ENCODE measurements around the gene MS4A18. TPM values are rescaled to one million over a fixed set of nuclear protein-coding genes. Genes with fewer than 3 reads are reported as not detected.
"Not testable (repeated sequence)": the region's sequence is repeated elsewhere in the genome, so short reads cannot be mapped to it uniquely, and the experiment has no call there.

MS4A18 gene
- polyA plus RNA-seq, 4 donors = 0.77 to 1.1 (median 0.97) TPM; not detected in 1

DNA sequence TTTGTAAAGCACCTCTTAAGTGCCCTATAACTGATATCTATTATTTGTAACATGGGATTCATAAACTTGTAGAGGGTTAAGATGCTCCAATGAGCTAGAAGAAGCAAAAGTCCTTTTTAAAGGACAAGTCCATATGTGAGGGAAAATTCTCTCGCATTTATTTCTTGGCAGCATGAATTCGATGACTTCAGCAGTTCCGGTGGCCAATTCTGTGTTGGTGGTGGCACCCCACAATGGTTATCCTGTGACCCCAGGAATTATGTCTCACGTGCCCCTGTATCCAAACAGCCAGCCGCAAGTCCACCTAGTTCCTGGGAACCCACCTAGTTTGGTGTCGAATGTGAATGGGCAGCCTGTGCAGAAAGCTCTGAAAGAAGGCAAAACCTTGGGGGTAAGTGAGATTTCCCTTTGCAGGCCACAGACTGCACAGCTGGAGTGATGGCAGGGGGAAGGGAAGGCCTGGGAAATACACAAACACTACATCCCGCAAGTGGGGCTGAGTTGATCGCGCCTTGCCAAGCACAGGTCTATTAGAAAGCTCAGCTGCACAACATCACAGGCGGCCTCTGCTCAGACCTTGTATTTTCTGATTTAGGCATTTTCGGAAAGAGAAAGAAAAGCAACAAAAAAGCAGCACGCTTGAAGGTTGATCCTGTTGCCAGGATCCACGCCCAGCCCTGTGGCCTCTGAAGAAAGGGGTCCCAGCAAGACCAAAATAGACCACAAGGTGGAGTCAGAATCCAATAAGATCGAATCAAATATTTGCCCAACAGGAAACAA lies 23.6 kb upstream of the MS4A18 start:
- Histone ChIP-seq H3K9me3 (ENCODE audit: control insufficient read depth in 2 of 2, insufficient read depth in 1 of 2, low read depth in 1 of 2, low read length in 1 of 2) (no peaks in the 10 kb centered on the region), H3K36me3 (ENCODE audit: control insufficient read depth in 3 of 3, insufficient read depth in 2 of 3, low read depth in 1 of 3, low read length in 3 of 3) (peaks cover 0 to 18% (median 0%) of the 10 kb centered on the region in 3 donors), H3K4me1 (ENCODE audit: control insufficient read depth in 3 of 3, insufficient read depth in 2 of 3, low read depth in 1 of 3, low read length in 2 of 3) (peaks cover 0 to 35% (median 2%) of the 10 kb centered on the region in 3 donors), H3K27ac (ENCODE audit: low read depth in 1 of 3, low read length in 2 of 3) (peak overlapping the region in 2 of 3 donors; percentile 5 to 51), H3K27me3 (ENCODE audit: control insufficient read depth in 3 of 3, insufficient read depth in 3 of 3, low read length in 3 of 3) (no peaks in the 10 kb centered on the region), H3K4me3 (ENCODE audit: low read depth in 1 of 3, low read length in 3 of 3) (peak overlapping the region in 2 of 3 donors; percentile 16 to 53)
- 59 to 64% (median 63%) methylated on average over 14 of the region's 14 CpGs for WGBS, 3 donors
- FAIRE-seq (no peak), DNase-seq (peak; percentile 76 to 79)

DNA sequence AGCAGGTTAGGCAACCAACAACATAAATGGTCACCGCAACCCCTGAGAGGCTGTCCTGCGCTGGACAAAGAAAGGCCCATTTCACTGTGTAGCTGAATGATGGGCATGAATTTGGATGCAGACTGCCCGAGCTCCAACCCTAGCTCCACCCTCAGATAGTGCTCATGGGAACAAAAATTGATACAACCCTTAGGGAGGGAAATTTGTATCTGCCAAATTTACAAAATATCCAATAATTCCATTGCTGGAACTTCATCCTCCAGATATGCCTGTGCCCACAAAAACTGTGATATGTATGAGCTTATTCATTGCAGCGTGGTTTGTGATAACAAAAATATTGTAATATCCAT lies 23.1 kb upstream of the MS4A18 start:
- DNase-seq = no peak
- H3K27me3 ChIP-seq (ENCODE audit: control insufficient read depth in 3 of 3, insufficient read depth in 3 of 3, low read length in 3 of 3) = no peaks in the 10 kb centered on the region
- no peaks in the 10 kb centered on the region for H3K9me3 ChIP-seq (ENCODE audit: control insufficient read depth in 2 of 2, insufficient read depth in 1 of 2, low read depth in 1 of 2, low read length in 1 of 2)
- FAIRE-seq = no peak
- H3K4me1 ChIP-seq (ENCODE audit: control insufficient read depth in 3 of 3, insufficient read depth in 2 of 3, low read depth in 1 of 3, low read length in 2 of 3) = peaks cover 0 to 35% (median 2%) of the 10 kb centered on the region in 3 donors
- H3K27ac ChIP-seq (ENCODE audit: low read depth in 1 of 3, low read length in 2 of 3) = peak overlapping the region in 1 of 3 donors; percentile 51
- peaks cover 0 to 18% (median 0%) of the 10 kb centered on the region in 3 donors for H3K36me3 ChIP-seq (ENCODE audit: control insufficient read depth in 3 of 3, insufficient read depth in 2 of 3, low read depth in 1 of 3, low read length in 3 of 3)
- peak overlapping the region in 2 of 3 donors; percentile 16 to 53 for H3K4me3 ChIP-seq (ENCODE audit: low read depth in 1 of 3, low read length in 3 of 3)
- 39 to 61% (median 49%) methylated on average over 4 of the region's 4 CpGs for WGBS, 3 donors

DNA sequence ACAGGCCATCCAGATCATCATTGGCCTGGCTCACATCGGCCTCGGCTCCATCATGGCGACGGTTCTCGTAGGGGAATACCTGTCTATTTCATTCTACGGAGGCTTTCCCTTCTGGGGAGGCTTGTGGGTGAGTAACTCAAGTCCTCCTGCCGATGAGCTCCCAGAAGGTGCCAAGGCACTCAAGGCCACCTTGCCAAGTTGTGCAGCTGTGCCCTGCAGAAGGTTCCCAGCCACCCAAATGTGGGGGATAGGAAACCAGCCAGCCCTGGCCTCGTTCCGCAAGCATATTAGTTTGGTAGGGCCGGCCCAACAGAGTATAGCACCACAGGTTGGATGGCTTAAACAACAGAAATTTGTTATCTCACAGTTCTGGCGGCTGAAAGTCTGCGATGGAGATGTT lies 21.1 kb upstream of the MS4A18 start:
- Histone ChIP-seq H3K4me1 (ENCODE audit: control insufficient read depth in 3 of 3, insufficient read depth in 2 of 3, low read depth in 1 of 3, low read length in 2 of 3) (peaks cover 0 to 36% (median 2%) of the 10 kb centered on the region in 3 donors), H3K9me3 (ENCODE audit: control insufficient read depth in 2 of 2, insufficient read depth in 1 of 2, low read depth in 1 of 2, low read length in 1 of 2) (no peaks in the 10 kb centered on the region), H3K27ac (ENCODE audit: low read depth in 1 of 3, low read length in 2 of 3) (no peak overlapping the region), H3K36me3 (ENCODE audit: control insufficient read depth in 3 of 3, insufficient read depth in 2 of 3, low read depth in 1 of 3, low read length in 3 of 3) (peaks cover 0 to 23% (median 5%) of the 10 kb centered on the region in 3 donors), H3K4me3 (ENCODE audit: low read depth in 1 of 3, low read length in 3 of 3) (no peak overlapping the region), H3K27me3 (ENCODE audit: control insufficient read depth in 3 of 3, insufficient read depth in 3 of 3, low read length in 3 of 3) (no peaks in the 10 kb centered on the region)
- FAIRE-seq = no peak
- DNase-seq = no peak
- 85 to 96% (median 95%) methylated on average over 12 of the region's 12 CpGs for WGBS, 3 donors

DNA sequence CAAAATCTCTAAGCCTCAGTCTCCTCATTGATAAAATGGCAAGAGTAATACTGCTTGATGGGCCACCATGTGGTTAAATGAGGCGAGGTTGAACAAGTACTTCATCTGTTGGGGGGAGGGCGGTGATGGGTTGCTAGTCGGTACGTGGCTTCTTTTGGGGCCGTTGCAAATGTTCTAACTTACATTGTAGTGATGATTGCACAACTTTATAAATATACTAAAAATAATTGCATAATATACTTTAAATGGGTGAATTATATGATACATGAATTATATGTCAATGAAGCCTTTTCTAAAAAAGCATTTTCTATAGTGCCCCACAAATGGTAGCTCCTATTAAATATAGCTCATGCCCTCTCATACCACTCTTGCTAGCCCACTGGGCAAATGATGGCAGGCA lies 18.6 kb upstream of the MS4A18 start:
- Histone ChIP-seq H3K27ac (ENCODE audit: low read depth in 1 of 3, low read length in 2 of 3) (no peak overlapping the region), H3K36me3 (ENCODE audit: control insufficient read depth in 3 of 3, insufficient read depth in 2 of 3, low read depth in 1 of 3, low read length in 3 of 3) (peaks cover 0 to 21% (median 8%) of the 10 kb centered on the region in 3 donors), H3K27me3 (ENCODE audit: control insufficient read depth in 3 of 3, insufficient read depth in 3 of 3, low read length in 3 of 3) (no peaks in the 10 kb centered on the region), H3K9me3 (ENCODE audit: control insufficient read depth in 2 of 2, insufficient read depth in 1 of 2, low read depth in 1 of 2, low read length in 1 of 2) (no peaks in the 10 kb centered on the region), H3K4me3 (ENCODE audit: low read depth in 1 of 3, low read length in 3 of 3) (no peak overlapping the region), H3K4me1 (ENCODE audit: control insufficient read depth in 3 of 3, insufficient read depth in 2 of 3, low read depth in 1 of 3, low read length in 2 of 3) (peaks cover 4 to 37% (median 7%) of the 10 kb centered on the region in 3 donors)
- WGBS, 3 donors = 83 to 92% (median 89%) methylated on average over 5 of the region's 5 CpGs
- no peak for DNase-seq
- FAIRE-seq = no peak

DNA sequence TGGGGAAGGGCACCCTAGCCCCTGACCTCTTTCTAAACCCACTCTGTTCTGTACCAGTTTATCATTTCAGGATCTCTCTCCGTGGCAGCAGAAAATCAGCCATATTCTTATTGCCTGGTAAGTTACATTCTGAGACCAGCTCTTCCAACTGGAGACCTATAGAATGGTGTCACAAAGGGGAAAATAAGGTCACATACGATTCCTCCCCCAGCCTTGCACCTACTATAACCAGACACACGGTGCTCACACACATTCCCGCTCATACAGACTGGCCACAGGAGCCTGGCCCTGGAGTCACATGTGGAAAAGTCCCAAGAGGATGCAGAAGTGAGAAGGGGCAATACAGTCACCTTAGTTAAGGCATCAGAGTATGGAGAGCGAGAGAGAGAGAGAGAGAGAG lies 17.6 kb upstream of the MS4A18 start:
- no peak for FAIRE-seq
- WGBS, 3 donors = 78 to 86% (median 82%) methylated on average over 5 of the region's 5 CpGs
- no peak for DNase-seq
- Histone ChIP-seq H3K27ac (ENCODE audit: low read depth in 1 of 3, low read length in 2 of 3) (no peak overlapping the region), H3K4me1 (ENCODE audit: control insufficient read depth in 3 of 3, insufficient read depth in 2 of 3, low read depth in 1 of 3, low read length in 2 of 3) (peaks cover 4 to 39% (median 9%) of the 10 kb centered on the region in 3 donors), H3K9me3 (ENCODE audit: control insufficient read depth in 2 of 2, insufficient read depth in 1 of 2, low read depth in 1 of 2, low read length in 1 of 2) (no peaks in the 10 kb centered on the region), H3K36me3 (ENCODE audit: control insufficient read depth in 3 of 3, insufficient read depth in 2 of 3, low read depth in 1 of 3, low read length in 3 of 3) (peaks cover 0 to 19% (median 8%) of the 10 kb centered on the region in 3 donors), H3K4me3 (ENCODE audit: low read depth in 1 of 3, low read length in 3 of 3) (no peak overlapping the region), H3K27me3 (ENCODE audit: control insufficient read depth in 3 of 3, insufficient read depth in 3 of 3, low read length in 3 of 3) (no peaks in the 10 kb centered on the region)

DNA sequence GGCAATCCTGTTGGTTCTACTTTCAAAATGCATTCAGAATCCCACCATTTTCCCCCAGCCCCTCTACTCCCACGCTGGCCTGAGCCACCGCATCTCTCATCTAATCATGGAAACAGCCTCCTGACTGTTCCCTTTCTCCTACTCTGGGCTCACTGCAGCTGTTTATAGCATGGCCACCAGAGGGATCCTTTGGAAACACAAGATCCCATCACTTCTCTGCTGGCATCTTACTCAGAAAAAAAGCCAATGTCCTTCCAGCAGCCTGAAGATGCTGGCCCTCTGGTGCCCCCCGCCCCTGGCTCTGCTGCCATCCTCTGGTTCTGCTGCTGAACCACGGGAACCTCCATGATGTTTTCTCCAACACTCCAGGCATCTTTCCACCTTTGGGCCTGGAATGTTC lies 14.0 kb upstream of the MS4A18 start:
- Histone ChIP-seq H3K27me3 (ENCODE audit: control insufficient read depth in 3 of 3, insufficient read depth in 3 of 3, low read length in 3 of 3) (no peaks in the 10 kb centered on the region), H3K36me3 (ENCODE audit: control insufficient read depth in 3 of 3, insufficient read depth in 2 of 3, low read depth in 1 of 3, low read length in 3 of 3) (peaks cover 0 to 13% (median 10%) of the 10 kb centered on the region in 3 donors), H3K4me3 (ENCODE audit: low read depth in 1 of 3, low read length in 3 of 3) (no peak overlapping the region), H3K27ac (ENCODE audit: low read depth in 1 of 3, low read length in 2 of 3) (peak overlapping the region; percentile 3 to 76 (median 74)), H3K9me3 (ENCODE audit: control insufficient read depth in 2 of 2, insufficient read depth in 1 of 2, low read depth in 1 of 2, low read length in 1 of 2) (peaks cover 0 to 12% of the 10 kb centered on the region in 2 donors), H3K4me1 (ENCODE audit: control insufficient read depth in 3 of 3, insufficient read depth in 2 of 3, low read depth in 1 of 3, low read length in 2 of 3) (peaks cover 4 to 48% (median 12%) of the 10 kb centered on the region in 3 donors)
- FAIRE-seq = no peak
- peak in 1 of 2 donors; percentile 49 for DNase-seq
- 85 to 93% (median 85%) methylated on average over 4 of the region's 4 CpGs for WGBS, 3 donors

DNA sequence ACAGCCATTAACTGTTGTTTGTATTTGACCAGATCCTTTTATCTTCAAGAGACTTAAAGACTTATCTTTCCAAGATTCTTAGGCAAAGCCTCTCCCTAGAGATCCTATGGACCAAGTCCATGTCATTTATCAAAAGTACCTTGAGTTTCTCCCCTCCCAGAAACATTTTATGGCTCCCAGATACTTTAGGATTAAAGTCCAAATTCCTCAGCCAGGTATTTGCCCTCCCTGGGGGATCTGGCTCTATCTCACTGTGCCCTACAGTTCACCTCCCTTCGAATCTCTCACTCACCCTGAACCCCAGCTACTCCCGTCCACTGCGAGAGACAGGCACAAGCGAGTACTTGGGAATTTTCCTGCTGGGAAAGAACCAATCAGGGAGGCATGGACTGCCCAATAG lies 13.2 kb upstream of the MS4A18 start:
- H3K36me3 ChIP-seq (ENCODE audit: control insufficient read depth in 3 of 3, insufficient read depth in 2 of 3, low read depth in 1 of 3, low read length in 3 of 3) = peaks cover 0 to 13% (median 12%) of the 10 kb centered on the region in 3 donors
- H3K9me3 ChIP-seq (ENCODE audit: control insufficient read depth in 2 of 2, insufficient read depth in 1 of 2, low read depth in 1 of 2, low read length in 1 of 2) = peaks cover 0 to 12% of the 10 kb centered on the region in 2 donors
- H3K27me3 ChIP-seq (ENCODE audit: control insufficient read depth in 3 of 3, insufficient read depth in 3 of 3, low read length in 3 of 3) = no peaks in the 10 kb centered on the region
- H3K4me1 ChIP-seq (ENCODE audit: control insufficient read depth in 3 of 3, insufficient read depth in 2 of 3, low read depth in 1 of 3, low read length in 2 of 3) = peaks cover 4 to 47% (median 12%) of the 10 kb centered on the region in 3 donors
- WGBS, 3 donors = 13 to 60% (median 41%) methylated on average over 4 of the region's 4 CpGs
- H3K27ac ChIP-seq (ENCODE audit: low read depth in 1 of 3, low read length in 2 of 3) = peak overlapping the region; percentile 18 to 82 (median 76)
- FAIRE-seq (no peak), DNase-seq (peak; percentile 84 to 97)
- no peak overlapping the region for H3K4me3 ChIP-seq (ENCODE audit: low read depth in 1 of 3, low read length in 3 of 3)

DNA sequence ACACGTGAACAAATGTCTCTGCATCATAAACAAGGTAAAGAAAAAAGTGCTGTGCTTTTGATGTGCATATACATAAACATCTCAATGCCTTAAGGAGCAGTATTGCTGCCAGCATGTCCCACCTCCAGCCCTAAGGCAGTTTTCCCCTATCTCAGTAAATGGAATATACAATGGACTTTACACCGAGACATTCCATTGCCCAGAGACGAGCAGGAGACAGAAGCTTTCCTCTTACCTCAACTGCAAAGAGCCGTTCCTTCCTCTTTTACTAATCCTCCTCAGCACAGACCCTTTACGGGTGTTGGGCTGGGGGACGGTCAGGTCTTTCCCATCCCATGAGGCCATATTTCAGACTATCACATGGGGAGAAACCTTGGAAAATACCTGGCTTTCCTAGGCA lies 11.1 kb upstream of the MS4A18 start:
- not testable (repeated sequence) for H3K4me3 ChIP-seq (ENCODE audit: low read depth in 1 of 3, low read length in 3 of 3); FAIRE-seq; H3K27me3 ChIP-seq (ENCODE audit: control insufficient read depth in 3 of 3, insufficient read depth in 3 of 3, low read length in 3 of 3)
- H3K36me3 ChIP-seq (ENCODE audit: control insufficient read depth in 3 of 3, insufficient read depth in 2 of 3, low read depth in 1 of 3, low read length in 3 of 3) = peaks cover 0 to 15% (median 7%) of the 10 kb centered on the region in 3 donors
- peaks cover 0 to 26% of the 10 kb centered on the region in 2 donors for H3K9me3 ChIP-seq (ENCODE audit: control insufficient read depth in 2 of 2, insufficient read depth in 1 of 2, low read depth in 1 of 2, low read length in 1 of 2)
- peak overlapping the region in 1 of 3 donors; percentile 76 for H3K27ac ChIP-seq (ENCODE audit: low read depth in 1 of 3, low read length in 2 of 3)
- peaks cover 4 to 58% (median 18%) of the 10 kb centered on the region in 3 donors for H3K4me1 ChIP-seq (ENCODE audit: control insufficient read depth in 3 of 3, insufficient read depth in 2 of 3, low read depth in 1 of 3, low read length in 2 of 3)
- 44 to 61% (median 52%) methylated on average over 6 of the region's 6 CpGs for WGBS, 3 donors
- DNase-seq = peak; percentile 54 to 78

All from small intestine (tissue), 7 donors.